GM19328 (cell line): ENCODE results near the gene UNC119.
"Not testable (repeated sequence)": the region's sequence is repeated elsewhere in the genome, so short reads cannot be mapped to it uniquely, and the experiment has no call there.

Experiments
- ATAC-seq: cut with Tn5 transposase; IDR thresholded peaks from one replicate; pipeline ENCODE4 v1.9.1; 2021; ENCODE audit warnings: mild to moderate bottlenecking, moderate library complexity; ENCODE audit not compliant: unreplicated experiment

The UNC119 gene

GRCh38 chr17:28552176-28552999 is at the start of gene UNC119:
UNC119 (minus strand) TSS chr17:28552624; CDS start chr17:28552557, 67 bp downstream.
- ATAC-seq = peak; percentile 51

GRCh38 chr17:28599311-28600184 is 47.1 kb upstream of the UNC119 start:
- peak; percentile 36 for ATAC-seq

- ATAC-seq = peak; percentile 72
These were observed 46.4 kb upstream of the UNC119 start, which contains the start of gene SPAG5 for GRCh38 chr17:28598799-28599310. SPAG5 (minus strand) TSS chr17:28599025; CDS start chr17:28598946, 79 bp downstream.

- ATAC-seq = no peak
These were observed 46.0 kb upstream of the UNC119 start for GRCh38 chr17:28598389-28598788.

- ATAC-seq = no peak
These were observed 45.4 kb upstream of the UNC119 start for GRCh38 chr17:28597606-28598383.

- ATAC-seq = no peak
These were observed 39.8 kb upstream of the UNC119 start for GRCh38 chr17:28592260-28592659.

GRCh38 chr17:28585851-28586250 is 33.4 kb upstream of the UNC119 start:
- no peak for ATAC-seq

GRCh38 chr17:28584434-28584833 is 32.0 kb upstream of the UNC119 start:
- no peak for ATAC-seq

GRCh38 chr17:28582513-28582912 is 30.1 kb upstream of the UNC119 start:
- no peak for ATAC-seq

- ATAC-seq = no peak
These were observed 28.5 kb upstream of the UNC119 start for GRCh38 chr17:28580959-28581358.

- ATAC-seq = no peak
These were observed 27.1 kb upstream of the UNC119 start for GRCh38 chr17:28579526-28579925.

GRCh38 chr17:28578246-28579195 is 26.1 kb upstream of the UNC119 start:
- ATAC-seq = no peak

GRCh38 chr17:28577466-28577824 is 25.0 kb upstream of the UNC119 start:
- ATAC-seq = no peak

GRCh38 chr17:28576758-28577465 is 24.5 kb upstream of the UNC119 start, which contains the start of gene ALDOC:
ALDOC (minus strand) TSS chr17:28576895; CDS start chr17:28575532, 1,363 bp downstream.
- ATAC-seq = peak; percentile 92

- ATAC-seq = not testable (repeated sequence)
These were observed 23.6 kb upstream of the UNC119 start for GRCh38 chr17:28576016-28576415.

GRCh38 chr17:28575126-28575795 is 22.8 kb upstream of the UNC119 start:
- no peak for ATAC-seq

- no peak for ATAC-seq
These were observed 22.1 kb upstream of the UNC119 start for GRCh38 chr17:28574526-28574925.

GRCh38 chr17:28573966-28574480 is 21.6 kb upstream of the UNC119 start:
- ATAC-seq = no peak
